GM18861 (cell line): Measurements from ENCODE around the gene TBX10.
"Not testable (repeated sequence)": the region's sequence is repeated elsewhere in the genome, so short reads cannot be mapped to it uniquely, and the experiment has no call there.

Experiments
- ATAC-seq: cut with Tn5 transposase; IDR thresholded peaks from one replicate; pipeline ENCODE4 v1.9.1; 2021; ENCODE audit not compliant: unreplicated experiment

TBX10 gene

DNA sequence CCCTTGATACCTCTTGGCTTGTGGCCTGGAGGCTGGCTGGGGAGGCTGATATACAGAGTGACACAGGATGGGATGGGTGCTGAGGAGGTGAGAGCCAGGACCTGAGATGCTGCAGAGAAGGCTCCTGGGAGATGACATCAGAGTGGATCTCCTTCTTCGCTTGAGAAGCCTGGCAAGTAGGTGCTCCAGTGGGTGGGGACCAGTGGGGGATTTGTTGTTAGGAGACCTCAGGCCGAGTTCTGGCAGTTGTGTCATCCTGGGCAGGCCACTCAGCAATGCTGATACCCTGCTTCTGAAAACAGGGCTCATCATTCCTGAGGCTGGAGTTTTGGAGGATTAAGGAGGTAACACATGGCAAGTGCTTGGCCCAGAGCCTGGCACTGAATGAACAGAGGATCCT, 34.7 kb downstream of the TBX10 start:
- ATAC-seq: no peak

DNA sequence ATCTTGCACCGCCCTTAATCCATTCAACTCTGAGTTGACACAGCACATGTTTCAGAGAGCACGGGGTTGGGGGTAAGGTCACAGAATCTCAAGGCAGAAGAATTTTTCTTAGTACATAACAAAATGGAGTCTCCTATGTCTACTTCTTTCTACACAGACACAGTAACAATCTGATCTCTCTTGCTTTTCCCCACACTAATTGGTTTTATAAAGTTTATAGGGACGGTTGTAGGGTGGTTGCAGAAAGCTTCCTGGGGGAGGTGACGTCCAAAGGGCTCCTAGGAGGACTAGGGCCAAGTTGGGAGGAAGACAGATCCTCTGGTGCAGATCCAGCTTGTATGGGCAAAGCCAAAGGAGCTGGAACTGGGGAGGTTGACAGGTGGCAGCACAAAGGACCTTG, 35.4 kb downstream of the TBX10 start:
- not testable (repeated sequence) for ATAC-seq

DNA sequence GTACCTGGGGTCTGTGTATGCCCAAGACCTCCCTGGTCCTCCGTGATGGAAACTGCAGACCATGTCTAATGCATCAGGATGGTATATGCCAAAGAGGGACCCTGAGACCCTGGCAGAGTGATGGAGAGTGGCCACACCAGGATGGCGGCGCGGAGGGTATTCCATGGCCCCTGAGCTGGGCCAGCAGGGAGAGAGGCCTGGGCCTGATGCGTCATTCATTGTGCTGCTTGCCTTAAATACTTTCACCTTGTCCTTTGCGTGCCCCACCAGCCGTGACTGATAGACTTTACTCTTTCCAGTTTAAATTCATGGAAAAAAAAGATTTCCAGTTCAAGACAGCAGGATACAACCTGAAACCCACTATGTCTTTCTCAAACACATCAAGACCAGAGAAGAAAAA, 38.5 kb downstream of the TBX10 start:
- peak; percentile 16 for ATAC-seq

DNA sequence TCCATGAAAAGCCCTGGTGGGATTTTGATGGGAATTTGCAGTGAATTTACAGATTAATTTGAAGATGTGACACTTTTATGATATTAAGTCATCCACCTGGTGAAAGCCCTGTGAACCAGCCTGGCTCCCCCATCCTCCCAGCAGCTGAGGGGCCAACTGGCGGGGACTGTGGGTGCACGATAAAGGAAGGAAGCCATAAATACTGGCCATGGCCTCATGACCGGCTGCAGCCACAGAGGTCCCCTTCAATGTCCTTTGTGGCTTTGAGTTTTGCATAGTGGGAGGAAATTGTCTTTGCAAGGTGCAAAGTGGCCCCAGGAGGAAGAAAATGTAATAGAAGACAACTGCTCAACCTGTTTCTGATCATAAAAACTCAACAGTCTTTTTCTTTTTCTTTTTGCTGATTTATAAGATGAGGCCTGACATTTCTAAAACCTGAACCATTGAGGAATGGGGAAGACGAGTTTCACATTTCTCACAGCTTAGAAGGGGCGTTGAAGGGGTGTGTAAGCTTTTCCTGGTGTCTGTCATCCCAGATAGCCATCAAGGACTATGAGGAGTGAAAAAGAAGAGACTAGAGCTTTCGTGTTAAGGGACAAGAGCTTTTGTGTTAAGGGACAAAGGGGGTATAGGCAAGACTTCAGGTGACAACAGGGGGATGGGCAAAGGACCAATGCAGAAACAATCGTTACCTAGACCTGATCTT, 39.1 kb downstream of the TBX10 start:
- peak; percentile 75 for ATAC-seq

DNA sequence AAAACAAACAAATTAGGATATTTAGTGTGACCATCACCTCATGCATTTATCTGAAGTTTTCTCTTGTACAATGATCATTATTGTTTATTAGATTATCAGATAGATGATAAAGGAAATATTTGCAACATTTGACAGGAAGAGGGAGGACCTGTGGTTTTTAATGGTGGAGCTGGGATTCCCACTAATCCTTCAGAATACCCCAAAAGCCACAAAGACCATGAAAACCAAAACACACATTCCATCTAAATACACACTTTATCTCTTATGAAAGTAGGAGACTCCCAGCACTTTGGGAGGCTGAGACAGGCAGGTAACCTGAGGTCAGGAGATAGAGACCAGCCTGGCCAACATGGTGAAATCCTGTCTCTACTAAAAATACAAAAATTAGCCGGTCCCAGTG, 40.4 kb downstream of the TBX10 start:
- no peak for ATAC-seq

DNA sequence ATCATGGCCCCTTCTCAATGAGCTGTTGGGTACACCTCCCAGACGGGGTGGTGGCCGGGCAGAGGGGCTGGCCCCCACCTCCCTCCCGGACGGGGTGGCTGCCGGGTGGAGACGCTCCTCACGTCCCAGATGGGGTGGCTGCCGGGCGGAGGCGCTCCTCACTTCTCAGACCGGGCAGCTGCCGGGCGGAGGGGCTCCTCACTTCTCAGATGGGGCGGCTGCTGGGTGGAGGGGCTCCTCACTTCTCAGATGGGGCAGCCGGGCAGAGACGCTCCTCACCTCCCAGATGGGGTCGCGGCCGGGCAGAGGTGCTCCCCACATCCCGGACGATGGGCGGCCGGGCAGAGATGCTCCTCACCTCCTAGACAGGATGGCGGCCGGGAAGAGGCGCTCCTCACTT, 41.6 kb downstream of the TBX10 start:
- ATAC-seq: not testable (repeated sequence)

DNA sequence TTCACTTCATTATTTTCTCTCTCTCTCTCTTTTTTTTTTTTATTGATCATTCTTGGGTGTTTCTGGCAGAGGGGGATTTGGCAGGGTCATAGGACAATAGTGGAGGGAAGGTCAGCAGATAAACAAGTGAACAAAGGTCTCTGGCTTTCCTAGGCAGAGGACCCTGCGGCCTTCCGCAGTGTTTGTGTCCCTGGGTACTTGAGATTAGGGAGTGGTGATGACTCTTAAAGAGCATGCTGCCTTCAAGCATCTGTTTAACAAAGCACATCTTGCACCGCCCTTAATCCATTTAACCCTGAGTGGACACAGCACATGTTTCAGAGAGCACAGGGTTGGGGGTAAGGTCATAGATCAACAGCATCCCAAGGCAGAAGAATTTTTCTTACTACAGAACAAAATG, 42.1 kb downstream of the TBX10 start:
- ATAC-seq: not testable (repeated sequence)

DNA sequence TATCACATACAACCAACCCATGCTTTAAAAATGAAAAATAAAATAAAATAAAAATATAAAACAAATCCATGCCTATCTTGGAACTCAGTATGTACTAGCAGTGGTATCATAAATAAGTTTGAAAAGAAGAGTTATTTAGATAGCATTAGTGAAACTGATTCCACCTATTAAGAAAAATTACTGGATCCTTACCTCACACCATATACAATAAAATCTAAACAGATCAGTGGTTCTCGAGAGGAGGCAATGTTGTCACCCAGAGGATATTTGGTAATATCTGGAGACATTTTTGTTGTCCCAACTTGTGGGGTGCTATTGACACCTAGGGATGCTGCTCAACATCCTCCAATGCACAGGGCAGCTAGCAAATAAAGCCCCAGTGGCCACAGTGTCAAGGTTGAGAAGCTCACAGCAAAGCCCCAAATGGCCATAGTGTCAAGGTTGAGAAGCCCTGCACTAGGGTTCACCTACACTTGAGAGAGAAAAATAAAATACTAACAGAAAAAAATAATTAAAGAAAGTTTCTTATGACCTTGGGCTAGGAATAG, 42.7 kb downstream of the TBX10 start:
- no peak for ATAC-seq

DNA sequence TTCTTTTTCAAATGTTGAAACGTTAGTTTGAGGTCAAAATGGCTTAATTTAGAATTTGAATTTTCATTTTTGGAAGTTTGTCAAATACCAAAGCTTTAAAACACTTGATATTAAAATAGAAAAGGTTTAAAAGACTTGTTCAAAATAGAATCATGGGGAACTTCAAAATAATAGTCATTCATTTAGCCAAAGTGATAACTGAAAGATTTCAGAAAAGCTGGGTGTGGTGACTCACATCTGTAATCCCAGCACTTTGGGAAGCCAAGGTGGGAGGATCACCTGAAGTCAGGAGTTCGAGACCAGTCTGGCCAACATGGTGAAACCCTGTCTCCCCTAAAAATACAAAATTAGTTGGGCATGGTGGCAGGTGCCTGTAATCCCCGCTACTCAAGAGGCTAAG, 45.1 kb downstream of the TBX10 start:
- ATAC-seq: no peak

DNA sequence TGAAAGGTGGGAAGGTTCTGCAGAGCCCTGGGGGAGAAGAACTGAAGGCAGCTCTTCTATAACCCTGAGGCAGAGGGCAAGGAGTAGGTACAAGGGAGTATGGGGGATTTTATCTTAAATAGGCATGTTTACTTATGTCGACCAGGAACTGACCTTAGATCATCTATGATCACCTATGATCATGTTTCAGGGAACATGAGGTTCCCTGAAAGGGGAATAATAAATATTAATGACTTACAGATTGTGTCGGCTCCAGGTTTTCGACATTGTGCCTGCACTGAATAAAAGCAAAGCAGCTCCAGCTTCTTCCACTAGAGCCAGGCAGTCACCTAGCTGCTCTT, 46.0 kb downstream of the TBX10 start:
- no peak for ATAC-seq

DNA sequence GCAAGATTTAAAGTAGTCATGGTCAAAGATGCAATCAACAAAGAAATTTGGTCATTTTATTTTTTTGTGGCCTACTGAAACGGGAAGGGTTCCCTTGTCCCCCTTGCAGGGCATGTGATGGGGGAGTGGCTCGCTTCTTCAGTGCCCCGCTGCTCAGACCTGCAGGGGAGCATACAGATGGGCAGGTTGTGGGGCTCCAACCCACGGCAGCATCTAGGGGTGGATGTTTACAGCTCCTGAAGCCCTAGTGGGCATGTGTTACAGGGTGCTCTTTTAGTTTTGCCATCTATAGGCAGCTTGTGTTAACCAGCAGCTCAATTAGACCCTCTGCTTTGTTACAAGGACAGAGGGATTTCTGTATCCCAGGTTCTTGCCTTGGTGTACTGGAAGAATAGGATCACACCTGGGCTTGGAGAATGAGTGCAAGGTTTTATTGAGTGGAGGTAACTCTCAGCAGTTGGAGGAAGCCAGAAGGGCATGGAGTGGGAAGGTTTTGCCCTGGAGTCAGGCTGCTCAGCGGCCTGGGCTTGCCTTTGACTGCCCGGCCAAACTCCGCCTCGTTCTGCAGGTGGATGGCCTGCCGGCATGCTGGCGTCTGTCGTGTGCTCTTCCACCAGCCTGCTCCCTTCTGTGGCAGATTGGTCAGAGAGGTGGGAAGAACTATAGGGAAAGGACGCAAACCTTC, 46.5 kb downstream of the TBX10 start:
- no peak for ATAC-seq

DNA sequence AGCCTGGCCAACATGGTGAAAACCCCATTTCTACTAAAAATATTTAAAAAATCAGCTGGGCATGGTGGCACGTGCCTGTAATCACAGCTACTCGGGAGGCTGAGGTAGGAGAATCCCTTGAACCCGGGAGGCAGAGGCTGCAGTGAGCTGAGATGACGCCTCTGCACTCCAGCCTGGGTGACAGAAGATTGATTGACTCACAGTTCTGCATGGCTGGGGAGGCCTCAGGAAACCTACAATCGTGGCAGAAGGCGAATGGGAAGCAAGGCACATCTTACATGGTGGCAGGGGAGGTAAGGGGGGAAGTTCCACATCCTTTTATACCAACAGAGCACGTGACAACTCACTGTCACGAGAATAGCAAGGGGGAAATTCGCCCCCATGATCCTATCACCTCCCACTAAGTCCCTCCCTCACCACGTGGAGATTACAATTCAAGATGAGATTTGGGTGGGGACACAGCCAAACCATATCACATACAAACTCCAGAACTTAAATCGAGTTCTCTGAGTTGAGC, 50.6 kb downstream of the TBX10 start:
- ATAC-seq: not testable (repeated sequence)

DNA sequence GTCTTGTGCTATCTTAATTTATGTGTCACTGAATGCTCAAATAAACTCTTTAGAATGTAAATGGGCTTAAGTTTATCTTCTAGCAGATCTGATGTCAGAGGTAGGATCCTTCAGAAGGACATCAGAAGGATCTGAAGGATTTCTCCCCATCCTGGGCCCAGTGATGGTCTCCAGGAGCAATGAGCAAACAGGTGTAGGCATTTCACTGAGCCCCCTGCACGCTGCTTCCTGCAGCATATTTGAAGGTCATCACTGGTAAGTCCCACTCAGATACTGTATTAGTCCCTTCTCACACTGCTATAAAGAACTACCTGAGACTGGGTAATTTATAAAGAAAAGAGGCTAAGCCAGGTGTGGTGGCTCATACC, 51.4 kb downstream of the TBX10 start:
- ATAC-seq: peak; percentile 24

DNA sequence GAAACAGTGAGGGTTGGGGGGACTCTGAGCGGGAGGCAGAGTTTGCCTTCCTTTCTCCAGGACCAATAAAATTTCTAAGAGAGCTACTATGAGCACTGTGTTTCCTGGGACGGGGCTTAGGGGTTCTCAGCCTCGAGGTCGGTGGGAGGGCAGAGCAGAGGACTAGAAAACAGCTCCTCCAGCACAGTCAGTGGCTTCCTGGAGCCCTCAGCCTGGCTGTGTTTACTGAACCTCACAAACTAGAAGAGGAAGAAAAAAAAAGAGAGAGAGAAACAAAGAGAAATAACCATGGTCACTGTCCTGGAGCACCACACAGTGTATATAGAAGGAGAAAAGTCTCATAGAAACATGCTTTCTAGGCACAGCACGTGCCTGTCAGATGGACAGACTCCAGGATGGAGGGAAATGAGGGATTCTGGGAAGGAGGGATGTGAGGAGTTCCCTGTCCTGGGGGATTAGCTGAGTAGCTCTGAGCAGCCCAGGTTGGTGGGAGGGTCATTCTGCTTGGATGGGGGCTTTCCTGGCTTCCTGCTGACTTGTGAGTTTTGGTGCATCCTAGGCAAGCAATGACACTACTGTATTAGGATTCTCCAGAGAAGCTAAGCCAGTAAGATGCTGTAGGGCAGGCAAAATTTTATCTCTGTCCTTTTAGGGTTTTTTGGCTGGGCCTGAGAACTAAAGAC, 52.9 kb downstream of the TBX10 start:
- ATAC-seq: no peak

DNA sequence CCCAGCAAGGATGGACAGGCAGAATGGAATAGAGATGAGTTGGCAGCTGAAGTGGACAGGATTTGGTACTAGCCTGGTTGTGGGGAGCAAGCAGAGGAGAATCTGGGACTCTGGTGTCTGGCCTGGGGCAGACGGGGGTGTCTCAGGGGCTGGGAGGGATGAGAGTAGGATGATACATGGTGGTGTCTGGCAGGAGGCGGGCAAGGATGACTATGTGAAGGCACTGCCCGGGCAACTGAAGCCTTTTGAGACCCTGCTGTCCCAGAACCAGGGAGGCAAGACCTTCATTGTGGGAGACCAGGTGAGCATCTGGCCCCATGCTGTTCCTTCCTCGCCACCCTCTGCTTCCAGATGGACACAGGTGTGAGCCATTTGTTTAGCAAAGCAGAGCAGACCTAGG, 53.7 kb downstream of the TBX10 start:
- ATAC-seq: no peak

DNA sequence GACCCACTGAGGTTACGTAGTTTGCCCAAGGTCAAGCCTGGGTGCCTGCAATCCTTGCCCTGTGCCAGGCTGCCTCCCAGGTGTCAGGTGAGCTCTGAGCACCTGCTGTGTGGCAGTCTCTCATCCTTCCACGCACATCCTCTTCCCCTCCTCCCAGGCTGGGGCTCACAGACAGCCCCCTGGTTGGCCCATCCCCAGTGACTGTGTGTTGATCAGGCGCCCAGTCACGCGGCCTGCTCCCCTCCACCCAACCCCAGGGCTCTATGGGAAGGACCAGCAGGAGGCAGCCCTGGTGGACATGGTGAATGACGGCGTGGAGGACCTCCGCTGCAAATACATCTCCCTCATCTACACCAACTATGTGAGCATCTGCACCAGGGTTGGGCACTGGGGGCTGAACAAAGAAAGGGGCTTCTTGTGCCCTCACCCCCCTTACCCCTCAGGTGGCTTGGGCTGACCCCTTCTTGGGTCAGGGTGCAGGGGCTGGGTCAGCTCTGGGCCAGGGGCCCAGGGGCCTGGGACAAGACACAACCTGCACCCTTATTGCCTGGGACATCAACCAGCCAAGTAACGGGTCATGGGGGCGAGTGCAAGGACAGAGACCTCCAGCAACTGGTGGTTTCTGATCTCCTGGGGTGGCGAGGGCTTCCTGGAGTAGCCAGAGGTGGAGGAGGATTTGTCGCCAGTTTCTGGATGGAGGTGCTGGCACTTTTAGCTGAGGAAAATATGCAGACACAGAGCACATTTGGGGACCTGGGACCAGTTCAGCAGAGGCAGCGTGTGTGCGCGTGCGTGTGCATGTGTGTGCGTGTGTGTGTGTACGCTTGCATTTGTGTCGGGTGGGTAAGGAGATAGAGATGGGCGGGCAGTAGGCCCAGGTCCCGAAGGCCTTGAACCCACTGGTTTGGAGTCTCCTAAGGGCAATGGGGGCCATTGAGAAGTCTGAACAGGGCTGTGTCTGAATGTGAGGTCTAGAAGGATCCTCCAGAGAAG, 54.4 kb downstream of the TBX10 start:
- no peak for ATAC-seq

DNA sequence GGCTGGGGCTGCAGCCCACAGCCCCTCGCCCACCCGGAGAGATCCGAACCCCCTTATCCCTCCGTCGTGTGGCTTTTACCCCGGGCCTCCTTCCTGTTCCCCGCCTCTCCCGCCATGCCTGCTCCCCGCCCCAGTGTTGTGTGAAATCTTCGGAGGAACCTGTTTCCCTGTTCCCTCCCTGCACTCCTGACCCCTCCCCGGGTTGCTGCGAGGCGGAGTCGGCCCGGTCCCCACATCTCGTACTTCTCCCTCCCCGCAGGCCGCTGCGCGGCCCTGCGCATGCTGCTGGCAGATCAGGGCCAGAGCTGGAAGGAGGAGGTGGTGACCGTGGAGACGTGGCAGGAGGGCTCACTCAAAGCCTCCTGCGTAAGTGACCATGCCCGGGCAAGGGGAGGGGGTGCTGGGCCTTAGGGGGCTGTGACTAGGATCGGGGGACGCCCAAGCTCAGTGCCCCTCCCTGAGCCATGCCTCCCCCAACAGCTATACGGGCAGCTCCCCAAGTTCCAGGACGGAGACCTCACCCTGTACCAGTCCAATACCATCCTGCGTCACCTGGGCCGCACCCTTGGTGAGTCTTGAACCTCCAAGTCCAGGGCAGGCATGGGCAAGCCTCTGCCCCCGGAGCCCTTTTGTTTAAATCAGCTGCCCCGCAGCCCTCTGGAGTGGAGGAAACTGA, 55.2 kb downstream of the TBX10 start:
- no peak for ATAC-seq

DNA sequence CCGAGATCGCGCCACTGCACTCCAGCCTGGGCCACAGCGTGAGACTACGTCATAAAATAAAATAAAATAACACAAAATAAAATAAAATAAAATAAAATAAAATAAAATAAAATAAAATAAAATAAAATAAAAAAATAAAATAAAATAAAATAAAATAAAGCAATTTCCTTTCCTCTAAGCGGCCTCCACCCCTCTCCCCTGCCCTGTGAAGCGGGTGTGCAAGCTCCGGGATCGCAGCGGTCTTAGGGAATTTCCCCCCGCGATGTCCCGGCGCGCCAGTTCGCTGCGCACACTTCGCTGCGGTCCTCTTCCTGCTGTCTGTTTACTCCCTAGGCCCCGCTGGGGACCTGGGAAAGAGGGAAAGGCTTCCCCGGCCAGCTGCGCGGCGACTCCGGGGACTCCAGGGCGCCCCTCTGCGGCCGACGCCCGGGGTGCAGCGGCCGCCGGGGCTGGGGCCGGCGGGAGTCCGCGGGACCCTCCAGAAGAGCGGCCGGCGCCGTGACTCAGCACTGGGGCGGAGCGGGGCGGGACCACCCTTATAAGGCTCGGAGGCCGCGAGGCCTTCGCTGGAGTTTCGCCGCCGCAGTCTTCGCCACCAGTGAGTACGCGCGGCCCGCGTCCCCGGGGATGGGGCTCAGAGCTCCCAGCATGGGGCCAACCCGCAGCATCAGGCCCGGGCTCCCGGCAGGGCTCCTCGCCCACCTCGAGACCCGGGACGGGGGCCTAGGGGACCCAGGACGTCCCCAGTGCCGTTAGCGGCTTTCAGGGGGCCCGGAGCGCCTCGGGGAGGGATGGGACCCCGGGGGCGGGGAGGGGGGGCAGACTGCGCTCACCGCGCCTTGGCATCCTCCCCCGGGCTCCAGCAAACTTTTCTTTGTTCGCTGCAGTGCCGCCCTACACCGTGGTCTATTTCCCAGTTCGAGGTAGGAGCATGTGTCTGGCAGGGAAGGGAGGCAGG, 56.0 kb downstream of the TBX10 start, which contains the start of gene GSTP1:
Gene GSTP1 (plus strand): TSS at position 566 of the 958 bp plus-strand sequence. CDS start 32 bp downstream, at position 598.
- peak; percentile 46 for ATAC-seq

DNA sequence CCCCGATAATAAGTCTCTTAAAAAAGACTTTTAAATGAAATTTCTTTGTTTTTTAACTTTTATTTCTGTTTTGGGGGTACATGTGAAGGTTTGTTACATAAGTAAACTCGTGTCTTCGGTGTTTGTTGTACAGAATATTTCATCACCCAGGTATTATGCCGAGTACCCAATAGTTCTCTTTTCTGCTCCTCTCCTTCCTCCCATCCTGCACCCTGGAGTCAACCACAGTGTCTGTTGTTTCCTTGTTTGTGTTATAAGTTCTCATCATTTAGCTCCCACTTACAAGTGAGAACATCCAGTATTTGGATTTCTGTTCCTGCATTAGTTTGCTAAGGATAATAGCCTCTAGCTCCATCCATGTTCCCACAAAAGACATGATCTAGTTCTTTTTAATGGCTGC, 57.6 kb downstream of the TBX10 start:
- ATAC-seq: no peak
